ENCODE data around the gene NTM.

NTM gene

GRCh38 chr11:131597890-131598289, 227.5 kb downstream of the NTM start:
- TF ChIP-seq ZFX (IDR thresholded peaks at IDR 0.05; ENCODE audit: borderline replicate concordance) (no peak), CTCF (IDR thresholded peaks at IDR 0.05) (no peak)
- no peak overlapping the region for H3K27ac ChIP-seq

- no peak overlapping the region for H3K27ac ChIP-seq
Observed at GRCh38 chr11:131598305-131598704, 227.9 kb downstream of the NTM start.

GRCh38 chr11:131599285-131599684, 228.9 kb downstream of the NTM start:
- no peak for TF ChIP-seq CTCF (IDR thresholded peaks at IDR 0.05)
- no peak for TF ChIP-seq ZFX (IDR thresholded peaks at IDR 0.05; ENCODE audit: borderline replicate concordance)
- no peak overlapping the region for H3K27ac ChIP-seq

More at GRCh38 chr11:131598305-131598704, 227.9 kb downstream of the NTM start:
- TF ChIP-seq ZFX (IDR thresholded peaks at IDR 0.05; ENCODE audit: borderline replicate concordance) (no peak), CTCF (IDR thresholded peaks at IDR 0.05) (no peak)

- H3K27ac ChIP-seq, result no peak overlapping the region
- no peak for TF ChIP-seq ZFX (IDR thresholded peaks at IDR 0.05; ENCODE audit: borderline replicate concordance)
Observed at GRCh38 chr11:131600628-131601027, 230.2 kb downstream of the NTM start.

- TF ChIP-seq CTCF (IDR thresholded peaks at IDR 0.05) (no peak), ZFX (IDR thresholded peaks at IDR 0.05; ENCODE audit: borderline replicate concordance) (no peak)
- no peak overlapping the region for H3K27ac ChIP-seq
Observed at GRCh38 chr11:131601586-131601985, 231.2 kb downstream of the NTM start.

GRCh38 chr11:131602431-131602830, 232.0 kb downstream of the NTM start:
- no peak overlapping the region for H3K27ac ChIP-seq
- TF ChIP-seq ZFX (IDR thresholded peaks at IDR 0.05; ENCODE audit: borderline replicate concordance), result no peak
- no peak for TF ChIP-seq CTCF (IDR thresholded peaks at IDR 0.05)

GRCh38 chr11:131606811-131607335, 236.5 kb downstream of the NTM start:
- no peak overlapping the region for H3K27ac ChIP-seq
- no peak for TF ChIP-seq CTCF (IDR thresholded peaks at IDR 0.05)
- no peak for TF ChIP-seq ZFX (IDR thresholded peaks at IDR 0.05; ENCODE audit: borderline replicate concordance)

- H3K27ac ChIP-seq, result no peak overlapping the region
- TF ChIP-seq ZFX (IDR thresholded peaks at IDR 0.05; ENCODE audit: borderline replicate concordance) (no peak), CTCF (IDR thresholded peaks at IDR 0.05) (no peak)
Observed at GRCh38 chr11:131609337-131609736, 238.9 kb downstream of the NTM start.
